Skeletal muscle cell (primary cell): ENCODE data around the gene PWP2.
"Not testable (repeated sequence)": the region's sequence is repeated elsewhere in the genome, so short reads cannot be mapped to it uniquely, and the experiment has no call there.

Experiments
- DNase-seq: peaks from one replicate; pipeline ENCODE4 v3.0.0-alpha.2; 2010; ENCODE audit warnings: low read depth
- H3K4me3 ChIP-seq: 2 replicates; pipeline ENCODE4 v1.5.1; 2011; ENCODE audit warnings: low read depth, mild to moderate bottlenecking, control low read depth, low read length, moderate library complexity

The PWP2 gene

GRCh38 chr21:44107026-44107501 is at the start of gene PWP2:
TSS of gene PWP2 (plus strand) at chr21:44107399. CDS start at chr21:44107417, 18 bp downstream.
- DNase-seq, result not testable (repeated sequence)

GRCh38 chr21:44057960-44058651 is 49.1 kb upstream of the PWP2 start:
- no peak overlapping the region for H3K4me3 ChIP-seq
- no peak for DNase-seq

More at GRCh38 chr21:44107026-44107501, at the start of gene PWP2:
- H3K4me3 ChIP-seq, result peak within 1 kb of the TSS; percentile 40

- DNase-seq, result no peak
- H3K4me3 ChIP-seq, result no peak overlapping the region
Measured at GRCh38 chr21:44058652-44058964, 48.6 kb upstream of the PWP2 start.

DNA sequence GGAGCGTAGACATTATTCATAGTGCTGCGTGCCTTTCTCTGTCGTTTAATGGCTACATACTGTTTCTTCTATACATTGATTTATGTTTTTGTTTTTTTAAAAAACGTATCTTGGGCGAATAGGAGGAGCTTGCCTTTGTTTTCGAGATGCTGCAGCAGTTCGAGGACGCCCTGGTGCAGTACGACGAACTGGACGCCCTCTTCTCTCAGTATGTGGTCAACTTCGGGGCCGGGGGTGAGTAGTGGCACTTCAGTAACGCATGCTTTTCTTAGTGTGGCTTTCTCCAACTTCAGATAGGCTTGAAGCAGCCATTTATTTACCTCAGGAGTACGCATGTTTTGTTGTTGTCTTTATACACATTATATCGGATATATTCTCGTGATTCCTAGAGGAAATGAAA is 48.2 kb upstream of the PWP2 start:
- no peak overlapping the region for H3K4me3 ChIP-seq
- DNase-seq, result no peak

DNA sequence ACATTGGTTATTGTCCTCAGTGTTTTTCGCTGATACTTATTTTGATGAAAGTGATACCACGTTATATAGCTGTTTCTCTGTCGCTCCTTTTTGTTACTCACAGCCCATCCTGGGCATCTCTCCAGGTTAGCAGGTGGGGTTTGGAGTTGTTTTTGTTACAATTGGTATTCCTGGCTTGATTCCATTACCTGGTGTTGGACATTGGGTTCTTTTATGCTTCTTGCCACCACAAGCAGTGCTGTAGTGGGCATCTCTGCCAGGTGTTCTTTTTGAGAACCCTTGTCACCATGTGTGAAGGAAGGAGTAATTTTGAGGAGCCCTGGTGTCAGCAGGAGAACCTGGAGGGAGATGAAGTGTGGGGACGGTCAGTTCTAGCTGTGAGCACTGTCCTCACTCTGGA is 47.5 kb upstream of the PWP2 start:
- DNase-seq, result no peak
- H3K4me3 ChIP-seq, result no peak overlapping the region

- no peak overlapping the region for H3K4me3 ChIP-seq
- no peak for DNase-seq
Measured at GRCh38 chr21:44062380-44062779, 44.8 kb upstream of the PWP2 start.

DNA sequence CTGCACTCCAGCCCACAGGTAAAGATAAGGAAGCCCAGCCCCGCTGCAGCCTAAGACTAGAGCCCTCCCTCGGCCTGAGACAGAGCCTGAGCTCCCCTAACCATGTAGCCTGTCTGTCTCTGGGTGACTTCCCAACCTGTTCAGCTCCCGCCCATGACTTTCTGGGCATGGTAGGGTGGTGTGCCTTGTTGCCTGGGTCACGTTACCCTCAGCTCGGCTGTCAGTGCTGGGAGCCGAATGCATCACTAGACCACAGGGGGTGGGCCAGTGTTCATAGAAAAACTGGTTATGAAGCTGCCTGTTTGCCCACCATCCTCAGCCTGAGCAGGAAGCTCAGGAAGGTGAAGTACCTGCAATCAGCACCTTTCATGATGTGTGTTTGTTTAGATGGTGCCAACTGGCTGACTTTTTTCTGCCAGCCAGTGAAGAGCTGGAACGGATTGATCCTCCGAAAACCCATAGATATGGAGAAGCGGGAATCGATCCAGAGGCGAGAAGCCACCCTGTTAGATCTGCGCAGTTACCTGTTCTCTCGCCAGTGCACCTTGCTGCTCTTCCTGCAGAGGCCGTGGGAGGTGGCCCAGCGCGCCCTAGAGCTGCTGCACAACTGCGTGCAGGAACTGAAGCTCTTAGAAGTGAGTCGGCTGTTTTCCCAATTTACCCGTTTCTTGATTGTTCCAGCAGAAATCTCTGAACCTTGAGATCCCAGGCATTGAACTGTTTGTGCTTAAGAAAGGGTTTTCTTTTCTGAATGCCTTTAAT is 43.9 kb upstream of the PWP2 start:
- H3K4me3 ChIP-seq, result no peak overlapping the region
- no peak for DNase-seq

DNA sequence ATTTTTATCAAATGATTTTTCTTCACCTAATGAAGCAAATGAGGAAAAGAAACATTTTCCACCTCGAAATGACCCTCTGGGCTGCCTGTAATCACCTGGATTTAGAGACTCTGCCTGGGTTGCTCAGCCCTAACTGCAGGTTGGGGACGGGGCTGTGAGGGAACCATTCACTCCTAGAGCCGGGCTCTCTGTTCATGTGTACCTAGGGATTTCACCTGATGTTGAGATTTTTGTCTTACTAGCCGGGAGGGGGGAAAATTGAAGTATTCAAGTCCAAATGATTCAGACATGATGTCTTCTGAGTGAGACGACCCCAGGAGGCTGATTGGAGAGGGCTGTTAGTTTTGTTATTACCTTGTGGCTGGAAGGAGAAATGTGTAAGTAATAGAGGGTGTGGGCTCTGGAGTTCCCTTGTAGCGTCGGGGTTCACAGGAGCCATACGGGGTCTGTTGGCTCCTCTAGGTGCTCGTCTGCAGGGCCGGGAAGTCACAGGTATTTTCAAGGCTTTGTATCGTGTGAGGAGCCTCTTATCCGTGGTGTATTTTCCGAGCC is 42.3 kb upstream of the PWP2 start:
- H3K4me3 ChIP-seq, result no peak overlapping the region
- no peak for DNase-seq

DNA sequence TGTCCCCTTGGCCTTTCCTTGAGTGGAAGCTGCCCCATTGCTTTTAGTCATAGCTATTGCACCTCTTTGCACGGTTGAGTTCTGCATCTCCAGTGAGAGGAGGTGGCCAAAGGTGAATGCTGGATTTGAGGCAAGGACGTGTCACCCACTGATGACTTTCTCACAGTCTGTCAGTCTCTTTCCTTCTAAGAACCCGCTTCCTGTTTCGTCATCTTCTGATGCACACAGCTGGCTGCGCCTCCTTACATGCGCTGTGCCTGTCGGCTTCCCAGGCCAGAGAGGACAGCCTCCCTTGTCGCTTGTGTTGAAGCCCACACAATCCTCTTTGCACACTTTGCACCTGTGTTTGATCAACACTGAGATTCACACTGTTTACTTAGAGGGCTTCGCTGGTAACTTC is 41.8 kb upstream of the PWP2 start:
- H3K4me3 ChIP-seq, result no peak overlapping the region
- DNase-seq, result peak; percentile 36

GRCh38 chr21:44066116-44066515 is 41.1 kb upstream of the PWP2 start:
- no peak for DNase-seq
- no peak overlapping the region for H3K4me3 ChIP-seq

GRCh38 chr21:44067011-44067839 is 40.0 kb upstream of the PWP2 start:
- no peak overlapping the region for H3K4me3 ChIP-seq
- DNase-seq, result no peak

- no peak overlapping the region for H3K4me3 ChIP-seq
- DNase-seq, result no peak
Measured at GRCh38 chr21:44070391-44070790, 36.8 kb upstream of the PWP2 start.

DNA sequence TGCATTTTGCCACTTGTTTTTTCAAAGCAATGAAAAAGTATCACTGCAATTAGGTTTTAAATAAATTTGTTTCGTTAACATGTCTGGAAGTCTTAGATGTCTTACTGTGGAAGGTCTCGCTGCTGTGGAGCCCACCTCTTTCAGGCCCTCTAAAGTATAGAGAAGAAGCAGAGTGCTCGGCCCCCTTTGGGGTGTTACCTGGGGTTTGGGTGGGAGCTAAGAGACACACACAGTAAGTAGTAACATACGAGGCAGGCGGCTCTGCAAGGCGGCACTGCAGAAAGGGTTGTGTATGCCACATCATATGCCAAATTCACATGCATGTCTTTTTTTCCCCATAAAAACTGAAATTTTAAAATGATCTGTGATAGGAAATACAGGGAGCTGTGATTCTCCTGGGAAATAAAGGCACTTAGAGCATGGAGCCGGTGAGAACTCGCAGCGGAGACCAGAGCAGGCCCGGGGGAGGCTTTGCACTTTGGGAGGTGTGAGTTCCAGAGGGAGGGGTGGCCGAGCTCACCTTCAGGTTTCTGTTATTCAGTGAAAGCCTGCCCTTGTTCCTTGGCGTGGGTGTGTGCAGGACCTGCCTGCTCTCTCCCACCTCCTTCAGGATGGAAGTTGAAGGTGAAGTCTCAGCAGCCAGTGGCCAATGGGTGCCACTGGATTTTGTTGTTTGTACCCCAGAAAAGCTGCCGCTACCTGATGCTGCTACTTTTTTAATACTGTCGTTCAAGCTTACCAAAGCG is 35.7 kb upstream of the PWP2 start:
- no peak overlapping the region for H3K4me3 ChIP-seq
- DNase-seq, result no peak

DNA sequence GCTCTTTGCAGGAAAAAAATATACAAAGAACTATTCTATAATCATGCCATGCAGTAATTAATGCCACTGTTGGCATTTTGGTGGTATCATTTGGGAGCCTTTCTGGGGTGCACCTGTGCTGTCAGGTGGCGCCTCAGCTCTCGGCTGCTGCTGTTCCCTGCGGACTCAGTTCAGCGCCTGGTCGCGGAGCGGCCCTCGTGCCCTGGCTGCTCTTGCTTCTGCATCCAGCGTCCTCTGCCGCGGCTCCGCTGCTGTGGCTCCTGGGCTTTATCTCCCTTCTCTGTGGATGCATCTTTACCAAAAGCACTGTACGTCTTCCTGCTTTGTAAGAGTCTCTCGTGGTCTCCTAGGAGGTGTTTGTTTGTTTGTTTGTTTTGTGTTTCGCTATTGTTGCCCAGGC is 35.1 kb upstream of the PWP2 start:
- no peak for DNase-seq
- no peak overlapping the region for H3K4me3 ChIP-seq

GRCh38 chr21:44074315-44074958 is 32.8 kb upstream of the PWP2 start:
- no peak overlapping the region for H3K4me3 ChIP-seq
- no peak for DNase-seq

- no peak overlapping the region for H3K4me3 ChIP-seq
- DNase-seq, result no peak
Measured at GRCh38 chr21:44076316-44076715, 30.9 kb upstream of the PWP2 start.

- DNase-seq, result no peak
- no peak overlapping the region for H3K4me3 ChIP-seq
Measured at GRCh38 chr21:44078411-44078981, 28.7 kb upstream of the PWP2 start.

GRCh38 chr21:44079446-44079845 is 27.8 kb upstream of the PWP2 start:
- no peak overlapping the region for H3K4me3 ChIP-seq
- no peak for DNase-seq
